Endothelial cell of umbilical vein (primary cell): Measurements from ENCODE around the gene RYR2.

ENCODE experiments used
- EZH2 ChIP-seq: IDR thresholded peaks from 2 replicates; pipeline ENCODE4 v1.6.1; 2012; ENCODE audit warnings: borderline replicate concordance, low read depth, mild to moderate bottlenecking, moderate library complexity, low read length, inconsistent platforms; ENCODE audit not compliant: severe bottlenecking
- MAX ChIP-seq: IDR thresholded peaks from 2 replicates; pipeline ENCODE4 v1.6.1; 2011; ENCODE audit not compliant: insufficient read depth, insufficient read length
- POLR2A ChIP-seq: IDR thresholded peaks from 2 replicates; pipeline ENCODE4 v1.6.1; 2012; ENCODE audit warnings: low read depth, mild to moderate bottlenecking, control low read depth, low read length
- POLR2AphosphoS5 ChIP-seq: IDR thresholded peaks from 2 replicates; pipeline ENCODE4 v1.6.1; 2012; ENCODE audit warnings: low read depth, mild to moderate bottlenecking, control low read depth, low read length, moderate library complexity; ENCODE audit not compliant: insufficient read depth
- TF ChIP-seq, protein P1 (sequence below), 2 donors: IDR thresholded peaks; 1 replicate in 1 of 2; 2 replicates in 1 of 2; pipeline ENCODE4 v1.5.1; 2011; ENCODE audit warnings: low read length in 2 of 2, mild to moderate bottlenecking in 2 of 2, moderate library complexity in 2 of 2, control low read depth in 1 of 2, inconsistent platforms in 1 of 2, low read depth in 1 of 2; ENCODE audit not compliant: insufficient read depth in 1 of 2; ENCODE audit errors: extremely low read depth in 1 of 2

DNA sequence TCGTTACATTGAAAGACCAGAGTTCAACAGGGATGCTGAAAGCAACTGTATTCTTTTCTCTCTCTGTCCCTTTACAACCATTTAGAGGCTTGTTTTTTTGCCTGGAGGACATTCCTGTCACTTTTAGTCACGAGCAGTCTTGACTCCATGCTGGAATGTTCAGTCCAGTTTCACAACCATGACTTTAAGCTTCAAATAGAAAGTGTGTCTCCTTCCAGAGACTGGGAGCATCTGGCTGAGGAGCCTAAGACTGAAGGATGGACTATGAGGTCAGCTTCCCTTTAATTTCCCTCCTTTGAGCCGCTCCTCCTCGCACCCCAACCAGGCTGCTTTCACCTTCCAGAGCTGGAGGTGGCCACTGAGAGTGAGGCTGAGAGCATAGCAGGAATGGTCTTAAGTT lies 10.5 kb upstream of the RYR2 start:
- TF ChIP-seq POLR2A (no peak), MAX (no peak), POLR2AphosphoS5 (no peak), EZH2 (no peak)
- TF ChIP-seq, protein P1, sequence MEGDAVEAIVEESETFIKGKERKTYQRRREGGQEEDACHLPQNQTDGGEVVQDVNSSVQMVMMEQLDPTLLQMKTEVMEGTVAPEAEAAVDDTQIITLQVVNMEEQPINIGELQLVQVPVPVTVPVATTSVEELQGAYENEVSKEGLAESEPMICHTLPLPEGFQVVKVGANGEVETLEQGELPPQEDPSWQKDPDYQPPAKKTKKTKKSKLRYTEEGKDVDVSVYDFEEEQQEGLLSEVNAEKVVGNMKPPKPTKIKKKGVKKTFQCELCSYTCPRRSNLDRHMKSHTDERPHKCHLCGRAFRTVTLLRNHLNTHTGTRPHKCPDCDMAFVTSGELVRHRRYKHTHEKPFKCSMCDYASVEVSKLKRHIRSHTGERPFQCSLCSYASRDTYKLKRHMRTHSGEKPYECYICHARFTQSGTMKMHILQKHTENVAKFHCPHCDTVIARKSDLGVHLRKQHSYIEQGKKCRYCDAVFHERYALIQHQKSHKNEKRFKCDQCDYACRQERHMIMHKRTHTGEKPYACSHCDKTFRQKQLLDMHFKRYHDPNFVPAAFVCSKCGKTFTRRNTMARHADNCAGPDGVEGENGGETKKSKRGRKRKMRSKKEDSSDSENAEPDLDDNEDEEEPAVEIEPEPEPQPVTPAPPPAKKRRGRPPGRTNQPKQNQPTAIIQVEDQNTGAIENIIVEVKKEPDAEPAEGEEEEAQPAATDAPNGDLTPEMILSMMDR (IDR thresholded peaks at IDR 0.05; ENCODE audit: extremely low read depth in 1 of 2, insufficient read depth in 1 of 2, low read depth in 1 of 2, low read length in 2 of 2): no peak
